Keratinocyte (primary cell): ENCODE data around the gene RASSF1. TPM values are rescaled to one million over a fixed set of nuclear protein-coding genes. Genes with fewer than 3 reads are reported as not detected.

ENCODE experiments used
- DNase-seq: peaks from one replicate; pipeline ENCODE4 v3.0.0-alpha.2; 2011; ENCODE audit warnings: low read depth, missing footprints, low spot score
- FAIRE-seq: peaks from 2 replicates; lab custom pipeline; 2011; peaks lifted over from hg19 to GRCh38; lab: Jason Lieb, UNC
- H2AFZ ChIP-seq: 2 replicates; pipeline ENCODE4 v1.6.0; 2012; ENCODE audit warnings: low read length, control low read depth, inconsistent platforms; ENCODE audit not compliant: control insufficient read depth
- H3K27ac ChIP-seq: 2 replicates; pipeline ENCODE4 v1.5.1; 2011; ENCODE audit warnings: low read length; ENCODE audit not compliant: control insufficient read depth, insufficient read depth
- H3K27me3 ChIP-seq: 3 replicates; pipeline ENCODE4 v1.6.0; 2011; ENCODE audit warnings: low read length; ENCODE audit not compliant: control insufficient read depth, insufficient read depth; ENCODE audit errors: extremely low read depth
- H3K36me3 ChIP-seq, 2 experiments: 2 replicates in 1 of 2; 3 replicates in 1 of 2; pipeline ENCODE4 v1.5.1; 2011; ENCODE audit warnings: low read length in 2 of 2, mild to moderate bottlenecking in 1 of 2; ENCODE audit not compliant: control insufficient read depth in 2 of 2, insufficient read depth in 2 of 2; ENCODE audit errors: extremely low read depth in 1 of 2
- H3K4me1 ChIP-seq: 3 replicates; pipeline ENCODE4 v1.5.1; 2011; ENCODE audit warnings: low read length; ENCODE audit not compliant: control insufficient read depth, insufficient read depth; ENCODE audit errors: extremely low read depth
- H3K4me2 ChIP-seq: 3 replicates; pipeline ENCODE4 v1.6.0; 2011; ENCODE audit warnings: low read depth, low read length; ENCODE audit not compliant: control insufficient read depth, insufficient read depth; ENCODE audit errors: extremely low read depth
- H3K4me3 ChIP-seq, 3 experiments: fragments of 200-600 bp in 1 of 3; sonication (generic) in 1 of 3; 2 replicates in 2 of 3; 3 replicates in 1 of 3; pipeline ENCODE4 v1.5.1; 2011 to 2016; ENCODE audit warnings: low read length in 3 of 3, mild to moderate bottlenecking in 3 of 3, control low read depth in 2 of 3, inconsistent platforms in 1 of 3, low read depth in 1 of 3, mixed read lengths in 1 of 3, mixed run types in 1 of 3, moderate library complexity in 1 of 3; ENCODE audit not compliant: control insufficient read depth in 2 of 3, insufficient read depth in 2 of 3; ENCODE audit errors: extremely low read depth in 1 of 3
- H3K79me2 ChIP-seq: 2 replicates; pipeline ENCODE4 v1.6.0; 2012; ENCODE audit warnings: low read length; ENCODE audit not compliant: control insufficient read depth, insufficient read depth
- H3K9ac ChIP-seq: 3 replicates; pipeline ENCODE4 v1.6.0; 2011; ENCODE audit warnings: low read length; ENCODE audit not compliant: control insufficient read depth, insufficient read depth; ENCODE audit errors: extremely low read depth
- H3K9me1 ChIP-seq: 3 replicates; pipeline ENCODE4 v1.6.0; 2011; ENCODE audit warnings: low read length; ENCODE audit not compliant: control insufficient read depth, insufficient read depth; ENCODE audit errors: extremely low read depth
- H3K9me3 ChIP-seq: 2 replicates; pipeline ENCODE4 v1.5.1; 2012; ENCODE audit warnings: low read depth, low read length; ENCODE audit not compliant: control insufficient read depth
- H4K20me1 ChIP-seq: 3 replicates; pipeline ENCODE4 v1.6.0; 2011; ENCODE audit warnings: low read length; ENCODE audit not compliant: control insufficient read depth, insufficient read depth; ENCODE audit errors: extremely low read depth
- EZH2 ChIP-seq: IDR thresholded peaks from one replicate; pipeline ENCODE4 v1.6.1; 2012; ENCODE audit warnings: inconsistent platforms, mild to moderate bottlenecking, low read length, moderate library complexity
- dilution Hi-C: fragments of 300-500 bp; cut with MboI; formaldehyde crosslinking; loops from one replicate; pipeline ENCODE4 v1.7.0; 2020; ENCODE audit warnings: low sequenced_read_pairs; ENCODE audit not compliant: extremely low pct_ligation_motif_present
- polyA plus RNA-seq, 5 experiments: library from polyadenylated mRNA; depleted of rRNA in 3 of 5; stranded (reverse) in 3 of 5; stranded (forward) in 1 of 5; unstranded in 1 of 5; fragments of >200 nt; gene quantifications; 1 replicate in 1 of 5; 2 replicates in 3 of 5; 3 replicates in 1 of 5; pipeline versions ENCODE4 v1.2.1 to v1.2.3, GENCODE V29; 2011 to 2012; ENCODE audit warnings: missing spikeins in 2 of 5, low read depth in 1 of 5, low replicate concordance in 1 of 5
- TF ChIP-seq, protein P1 (sequence below), 3 experiments: IDR thresholded peaks in 1 of 3; conservative IDR thresholded peaks in 1 of 3; optimal IDR thresholded peaks in 1 of 3; 2 replicates in 2 of 3; 3 replicates in 1 of 3; pipeline versions ENCODE3 to v1.5.1; 2011; ENCODE audit warnings: low read length in 3 of 3, mild to moderate bottlenecking in 3 of 3, moderate library complexity in 2 of 3, control low read depth in 1 of 3, inconsistent platforms in 1 of 3; ENCODE audit not compliant: insufficient read depth in 2 of 3; ENCODE audit errors: extremely low read depth in 1 of 3

Gene RASSF1
- polyA plus RNA-seq, 1 donor (not counting 4 experiments of a cell fraction or from before 2014, with no cell fraction given): 28.5 TPM

DNA sequence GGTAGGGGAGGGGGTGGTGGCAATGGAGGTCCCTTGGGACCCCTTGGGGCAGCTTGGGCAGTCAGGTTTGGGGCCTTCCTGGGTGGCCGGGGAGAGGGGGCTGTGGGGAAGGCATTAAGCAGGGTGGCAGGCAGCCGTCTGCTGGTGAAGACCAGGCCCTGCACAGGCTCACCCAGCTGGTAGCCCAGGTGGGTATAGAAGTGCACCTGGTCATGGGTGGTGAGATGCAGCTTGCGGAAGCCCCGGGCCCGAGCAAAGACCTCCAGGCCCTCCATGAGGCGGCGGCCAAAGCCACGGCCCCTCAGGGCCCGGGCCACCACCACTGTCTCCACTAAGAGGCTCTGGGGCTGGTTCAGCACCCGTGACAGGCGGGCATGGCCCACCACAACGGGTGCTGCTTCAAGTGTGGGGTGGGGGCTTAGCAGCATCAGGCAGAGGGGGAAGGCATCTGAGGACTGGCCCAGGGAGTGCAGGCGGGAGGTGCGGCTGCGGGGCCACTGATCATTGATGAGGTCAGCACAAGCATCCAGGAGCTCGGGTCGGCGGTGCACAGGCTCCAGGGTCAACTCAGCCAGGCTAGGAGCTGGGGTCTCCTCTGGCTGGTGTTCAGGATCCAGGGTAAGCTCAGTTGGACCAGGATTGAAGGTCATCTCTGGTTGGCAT lies 43.8 kb downstream of the RASSF1 start:
- H3K9me1 ChIP-seq: peaks cover 3% of the 10 kb centered on the region
- H3K4me3 ChIP-seq: no peak overlapping the region
- no peak overlapping the region for H2AFZ ChIP-seq
- peaks cover 27% of the 10 kb centered on the region for H3K4me1 ChIP-seq
- H3K4me2 ChIP-seq: no peak overlapping the region
- H4K20me1 ChIP-seq: no peaks in the 10 kb centered on the region
- peaks cover 0 to 4% of the 10 kb centered on the region in 2 experiments for H3K36me3 ChIP-seq
- dilution Hi-C loops: no loop called here
- DNase-seq (no peak), FAIRE-seq (no peak)
- H3K79me2 ChIP-seq: peaks cover 8% of the 10 kb centered on the region
- TF ChIP-seq EZH2: no peak
- TF ChIP-seq, protein P1, sequence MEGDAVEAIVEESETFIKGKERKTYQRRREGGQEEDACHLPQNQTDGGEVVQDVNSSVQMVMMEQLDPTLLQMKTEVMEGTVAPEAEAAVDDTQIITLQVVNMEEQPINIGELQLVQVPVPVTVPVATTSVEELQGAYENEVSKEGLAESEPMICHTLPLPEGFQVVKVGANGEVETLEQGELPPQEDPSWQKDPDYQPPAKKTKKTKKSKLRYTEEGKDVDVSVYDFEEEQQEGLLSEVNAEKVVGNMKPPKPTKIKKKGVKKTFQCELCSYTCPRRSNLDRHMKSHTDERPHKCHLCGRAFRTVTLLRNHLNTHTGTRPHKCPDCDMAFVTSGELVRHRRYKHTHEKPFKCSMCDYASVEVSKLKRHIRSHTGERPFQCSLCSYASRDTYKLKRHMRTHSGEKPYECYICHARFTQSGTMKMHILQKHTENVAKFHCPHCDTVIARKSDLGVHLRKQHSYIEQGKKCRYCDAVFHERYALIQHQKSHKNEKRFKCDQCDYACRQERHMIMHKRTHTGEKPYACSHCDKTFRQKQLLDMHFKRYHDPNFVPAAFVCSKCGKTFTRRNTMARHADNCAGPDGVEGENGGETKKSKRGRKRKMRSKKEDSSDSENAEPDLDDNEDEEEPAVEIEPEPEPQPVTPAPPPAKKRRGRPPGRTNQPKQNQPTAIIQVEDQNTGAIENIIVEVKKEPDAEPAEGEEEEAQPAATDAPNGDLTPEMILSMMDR (optimal IDR thresholded peaks at IDR 0.05 in 1 of 3, IDR thresholded peaks at IDR 0.05 in 1 of 3, conservative IDR thresholded peaks at IDR 0.05 in 1 of 3; ENCODE audit: extremely low read depth in 1 of 3, insufficient read depth in 2 of 3, low read length in 3 of 3): no peak
- H3K9me3 ChIP-seq: no peaks in the 10 kb centered on the region
- H3K27me3 ChIP-seq: no peaks in the 10 kb centered on the region
- no peak overlapping the region for H3K9ac ChIP-seq
- H3K27ac ChIP-seq: no peak overlapping the region

DNA sequence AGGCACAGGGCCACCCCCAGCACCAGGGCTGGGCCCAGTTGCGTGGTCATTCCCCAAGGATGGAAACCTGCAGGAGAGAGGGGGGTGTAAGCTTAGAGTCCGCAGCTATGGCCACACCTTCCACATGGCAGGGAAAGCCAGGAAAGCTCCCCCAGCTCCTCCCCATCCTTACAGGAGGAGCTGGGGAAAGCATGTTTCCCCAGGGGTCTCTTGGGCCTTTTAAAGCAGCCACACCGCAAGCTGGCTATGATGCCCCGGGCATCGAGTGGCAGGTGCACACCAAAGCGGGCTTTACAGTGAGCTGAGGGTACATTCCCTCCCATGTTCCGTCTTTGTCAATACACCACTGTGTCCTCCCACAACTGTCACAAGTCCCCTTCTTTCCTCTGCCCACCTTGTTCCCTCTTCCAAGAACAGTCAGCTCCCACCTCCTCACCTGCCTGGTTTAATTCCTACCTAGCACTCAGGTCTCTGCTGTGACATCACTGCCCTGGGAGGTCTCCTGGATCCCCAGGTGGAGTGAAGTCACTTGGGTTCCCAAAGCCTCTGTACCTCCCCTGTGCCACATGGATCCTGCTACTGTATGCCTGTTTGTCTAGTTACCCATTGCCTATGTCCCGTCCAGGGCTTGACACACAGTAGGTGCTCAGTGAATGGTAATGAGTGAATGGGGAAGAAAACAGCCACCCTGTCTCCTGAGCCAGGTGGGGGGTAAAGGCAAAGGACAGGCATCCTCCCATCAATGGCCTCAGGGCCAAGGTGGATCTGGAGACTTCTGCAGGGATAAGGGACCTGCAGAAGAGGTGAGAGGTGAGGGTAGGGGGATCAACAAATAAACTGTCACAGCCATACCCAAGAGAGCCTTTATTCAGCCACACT lies 44.8 kb downstream of the RASSF1 start:
- no peak overlapping the region for H3K4me3 ChIP-seq
- H3K4me1 ChIP-seq: peaks cover 30% of the 10 kb centered on the region
- no peak overlapping the region for H3K4me2 ChIP-seq
- H3K9me1 ChIP-seq: peaks cover 3% of the 10 kb centered on the region
- H3K27ac ChIP-seq: no peak overlapping the region
- peaks cover 0 to 4% of the 10 kb centered on the region in 2 experiments for H3K36me3 ChIP-seq
- no peak for FAIRE-seq
- H2AFZ ChIP-seq: no peak overlapping the region
- no peaks in the 10 kb centered on the region for H4K20me1 ChIP-seq
- H3K79me2 ChIP-seq: peaks cover 18% of the 10 kb centered on the region
- H3K9ac ChIP-seq: no peak overlapping the region
- no peak for DNase-seq
- no peaks in the 10 kb centered on the region for H3K9me3 ChIP-seq
- TF ChIP-seq, protein P1 (optimal IDR thresholded peaks at IDR 0.05 in 1 of 3, IDR thresholded peaks at IDR 0.05 in 1 of 3, conservative IDR thresholded peaks at IDR 0.05 in 1 of 3; ENCODE audit: extremely low read depth in 1 of 3, insufficient read depth in 2 of 3, low read length in 3 of 3): no peak
- no peak for TF ChIP-seq EZH2
- dilution Hi-C loops: no loop called here
- H3K27me3 ChIP-seq: no peaks in the 10 kb centered on the region
